ENCODE measurements around the gene AEBP2. TPM values are rescaled to one million over a fixed set of nuclear protein-coding genes. Genes with fewer than 3 reads are reported as not detected.

Gene AEBP2
- total and polyA plus RNA-seq, 2 of the 4 experiments (the other 2 are of a cell fraction) = 15.5 to 21.7 TPM

DNA sequence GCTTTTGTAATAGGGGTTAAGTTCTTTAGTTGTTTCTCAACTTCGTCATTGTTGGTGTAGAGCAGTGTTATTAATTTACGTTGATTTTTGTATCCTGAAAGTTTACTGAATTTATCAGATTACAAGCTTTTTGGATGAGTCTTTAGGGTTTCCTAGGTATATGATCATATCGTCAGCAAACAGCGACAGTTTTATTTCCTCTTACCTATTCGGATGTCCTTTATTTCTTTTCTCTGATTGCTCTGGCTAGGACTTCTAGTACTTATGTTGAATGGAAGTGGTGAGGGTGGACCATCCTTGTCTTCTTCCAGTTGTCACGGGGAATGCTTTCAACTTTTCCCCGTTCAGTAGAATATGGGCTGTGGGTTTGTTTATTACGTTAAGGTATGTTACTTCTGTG lies 37.8 kb downstream of the AEBP2 start:
- H4K20me1 ChIP-seq (ENCODE audit: insufficient read depth, low read length) = peaks cover 32% of the 10 kb centered on the region
- H3K4me3 ChIP-seq (ENCODE audit: insufficient read depth, low read depth, low read length) = no peak overlapping the region
- no peak overlapping the region for H4K91ac ChIP-seq (ENCODE audit: insufficient read depth, low read depth, low read length)
- H3K18ac ChIP-seq (ENCODE audit: low read depth, low read length) = no peak overlapping the region
- peaks cover 14 to 48% of the 10 kb centered on the region in 2 experiments for H3K79me1 ChIP-seq (ENCODE audit: low read depth in 1 of 2, low read length in 2 of 2)
- no peak overlapping the region for H4K5ac ChIP-seq (ENCODE audit: low read depth, low read length)
- ChIA-PET POLR2A (ENCODE audit: unreplicated experiment) (no interaction called here), CTCF (no interaction called here)
- ATAC-seq (ENCODE audit: low read depth) (no peak), DNase-seq (no peak)
- peaks cover 5% of the 10 kb centered on the region; the same call in 1 of the 2 replicates for H3K9me3 ChIP-seq (ENCODE audit: control insufficient read depth, insufficient read depth, low read length)
- TF ChIP-seq CEBPB (IDR thresholded peaks at IDR 0.05; ENCODE audit: low read depth, low read length) (no peak), POLR2A (IDR thresholded peaks at IDR 0.05; ENCODE audit: low read depth, low read length) (no peak), BHLHE40 (IDR thresholded peaks at IDR 0.05; ENCODE audit: low read depth, low read length) (no peak), MAZ (IDR thresholded peaks at IDR 0.05; ENCODE audit: borderline replicate concordance, low read depth, low read length) (no peak), RCOR1 (IDR thresholded peaks at IDR 0.05; ENCODE audit: insufficient replicate concordance, low read length) (no peak), MXI1 (IDR thresholded peaks at IDR 0.05; ENCODE audit: borderline replicate concordance, low read depth, low read length) (no peak), RAD21 (IDR thresholded peaks at IDR 0.05; ENCODE audit: low read length) (no peak), RFX5 (IDR thresholded peaks at IDR 0.05; ENCODE audit: low read depth, low read length) (no peak), CHD1 (IDR thresholded peaks at IDR 0.05; ENCODE audit: low read depth, low read length) (no peak), MAFK (IDR thresholded peaks at IDR 0.05; ENCODE audit: low read depth, low read length) (no peak), SMC3 (IDR thresholded peaks at IDR 0.05; ENCODE audit: low read depth, low read length) (no peak), NFE2L2 (IDR thresholded peaks at IDR 0.05; ENCODE audit: low read depth, low read length) (no peak), FOS (IDR thresholded peaks at IDR 0.05; ENCODE audit: low read depth, low read length) (no peak)
- TF ChIP-seq, protein P1, sequence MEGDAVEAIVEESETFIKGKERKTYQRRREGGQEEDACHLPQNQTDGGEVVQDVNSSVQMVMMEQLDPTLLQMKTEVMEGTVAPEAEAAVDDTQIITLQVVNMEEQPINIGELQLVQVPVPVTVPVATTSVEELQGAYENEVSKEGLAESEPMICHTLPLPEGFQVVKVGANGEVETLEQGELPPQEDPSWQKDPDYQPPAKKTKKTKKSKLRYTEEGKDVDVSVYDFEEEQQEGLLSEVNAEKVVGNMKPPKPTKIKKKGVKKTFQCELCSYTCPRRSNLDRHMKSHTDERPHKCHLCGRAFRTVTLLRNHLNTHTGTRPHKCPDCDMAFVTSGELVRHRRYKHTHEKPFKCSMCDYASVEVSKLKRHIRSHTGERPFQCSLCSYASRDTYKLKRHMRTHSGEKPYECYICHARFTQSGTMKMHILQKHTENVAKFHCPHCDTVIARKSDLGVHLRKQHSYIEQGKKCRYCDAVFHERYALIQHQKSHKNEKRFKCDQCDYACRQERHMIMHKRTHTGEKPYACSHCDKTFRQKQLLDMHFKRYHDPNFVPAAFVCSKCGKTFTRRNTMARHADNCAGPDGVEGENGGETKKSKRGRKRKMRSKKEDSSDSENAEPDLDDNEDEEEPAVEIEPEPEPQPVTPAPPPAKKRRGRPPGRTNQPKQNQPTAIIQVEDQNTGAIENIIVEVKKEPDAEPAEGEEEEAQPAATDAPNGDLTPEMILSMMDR (conservative IDR thresholded peaks at IDR 0.05; ENCODE audit: low read depth, low read length) = no peak
- TF ChIP-seq, protein P2, sequence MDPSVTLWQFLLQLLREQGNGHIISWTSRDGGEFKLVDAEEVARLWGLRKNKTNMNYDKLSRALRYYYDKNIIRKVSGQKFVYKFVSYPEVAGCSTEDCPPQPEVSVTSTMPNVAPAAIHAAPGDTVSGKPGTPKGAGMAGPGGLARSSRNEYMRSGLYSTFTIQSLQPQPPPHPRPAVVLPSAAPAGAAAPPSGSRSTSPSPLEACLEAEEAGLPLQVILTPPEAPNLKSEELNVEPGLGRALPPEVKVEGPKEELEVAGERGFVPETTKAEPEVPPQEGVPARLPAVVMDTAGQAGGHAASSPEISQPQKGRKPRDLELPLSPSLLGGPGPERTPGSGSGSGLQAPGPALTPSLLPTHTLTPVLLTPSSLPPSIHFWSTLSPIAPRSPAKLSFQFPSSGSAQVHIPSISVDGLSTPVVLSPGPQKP (IDR thresholded peaks at IDR 0.05; ENCODE audit: borderline replicate concordance, low read depth, low read length) = no peak
- TF ChIP-seq, protein P3, sequence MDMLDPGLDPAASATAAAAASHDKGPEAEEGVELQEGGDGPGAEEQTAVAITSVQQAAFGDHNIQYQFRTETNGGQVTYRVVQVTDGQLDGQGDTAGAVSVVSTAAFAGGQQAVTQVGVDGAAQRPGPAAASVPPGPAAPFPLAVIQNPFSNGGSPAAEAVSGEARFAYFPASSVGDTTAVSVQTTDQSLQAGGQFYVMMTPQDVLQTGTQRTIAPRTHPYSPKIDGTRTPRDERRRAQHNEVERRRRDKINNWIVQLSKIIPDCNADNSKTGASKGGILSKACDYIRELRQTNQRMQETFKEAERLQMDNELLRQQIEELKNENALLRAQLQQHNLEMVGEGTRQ (IDR thresholded peaks at IDR 0.05; ENCODE audit: low read depth, low read length) = no peak
- H3K4me2 ChIP-seq (ENCODE audit: low read depth, low read length) = no peak overlapping the region
- H3K23ac ChIP-seq (ENCODE audit: low read depth, low read length) = no peak overlapping the region
- no peak overlapping the region for H3K14ac ChIP-seq (replicated peaks; ENCODE audit: low read depth, low read length)
- peaks cover 1% of the 10 kb centered on the region; the same call in 1 of the 2 replicates for H3K4me1 ChIP-seq (ENCODE audit: control insufficient read depth, insufficient read depth, low read length)
- no peak overlapping the region for H3K27ac ChIP-seq (ENCODE audit: insufficient read depth, low read length)
- no peak overlapping the region for H3K4ac ChIP-seq (ENCODE audit: low read depth, low read length)
- no TSS peak for BruUV-seq (replicated peaks)
- peaks cover 9% of the 10 kb centered on the region for H3K36me3 ChIP-seq (ENCODE audit: control insufficient read depth, insufficient read depth, low read length)
- WGBS, 2 experiments (ENCODE audit: extremely low coverage in 2 of 2, insufficient read length in 1 of 2) = no CpG with 5 or more reads among the region's 8 CpGs
- no peak overlapping the region for H2BK20ac ChIP-seq (ENCODE audit: low read depth, low read length)
- H3K56ac ChIP-seq (ENCODE audit: extremely low read depth, insufficient read depth, low read length) = no peak overlapping the region
- H2BK5ac ChIP-seq (ENCODE audit: low read depth, low read length, poor library complexity, severe bottlenecking) = no peak overlapping the region
- H2AFZ ChIP-seq (replicated peaks; ENCODE audit: low read length, poor library complexity) = no peak overlapping the region
- no peak overlapping the region for H2AK9ac ChIP-seq (replicated peaks; ENCODE audit: low read depth, low read length, poor library complexity)
- no peak overlapping the region for H3K9ac ChIP-seq (ENCODE audit: low read depth, low read length)
- dilution Hi-C loops (cut with HindIII; ENCODE audit: low sequenced_read_pairs, unreplicated experiment) = no loop called here
- H4K8ac ChIP-seq (ENCODE audit: low read depth in 2 of 2, low read length in 2 of 2) = no peak overlapping the region
- H2AK5ac ChIP-seq (ENCODE audit: low read depth, low read length) = no peak overlapping the region
- 0 out of 2 replicates have a peak, but pooled peaks cover 2% of the 10 kb centered on the region for H3K9me1 ChIP-seq (ENCODE audit: insufficient read depth, low read length)
- in situ Hi-C loops (cut with MboI; ENCODE audit: low sequenced_read_pairs) = no loop called here
- no peak overlapping the region for H2BK15ac ChIP-seq (ENCODE audit: low read depth, low read length)
- no peaks in the 10 kb centered on the region for H3K27me3 ChIP-seq (ENCODE audit: control insufficient read depth, insufficient read depth, low read length)
- no peak overlapping the region for H2BK120ac ChIP-seq (ENCODE audit: low read depth, low read length)
- intact Hi-C loops (cut with micrococcal nuclease) = no loop called here

Measured in IMR-90 (cell line).